ENCODE measurements around the gene BNC2.

GRCh38 chr9:16870596-16871335, at the start of gene BNC2:
- TF ChIP-seq CTCF (IDR thresholded peaks at IDR 0.05) (peak in 1 of 4 experiments; percentile 19), POLR2AphosphoS5 (IDR thresholded peaks at IDR 0.05) (no peak), POLR2A (IDR thresholded peaks at IDR 0.05) (peak; percentile 13 to 17), EP300 (IDR thresholded peaks at IDR 0.05) (no peak)
